Prostate gland (tissue), 2 donors: ENCODE measurements around the gene LHX6.

Source experiments
- CTCF ChIP-seq, 4 experiments: fragments of 200-600 bp in 2 of 4; fragments of 450-650 bp in 2 of 4; sonication (generic) in 2 of 4; IDR thresholded peaks; 1 replicate in 3 of 4; 2 replicates in 1 of 4; pipeline ENCODE4 v1.5.1; 2016 to 2019; ENCODE audit warnings: antibody characterized with exemption in 4 of 4, mild to moderate bottlenecking in 2 of 4, moderate library complexity in 2 of 4
- POLR2A ChIP-seq: fragments of 450-650 bp; IDR thresholded peaks from one replicate; pipeline ENCODE4 v1.6.1; 2016; ENCODE audit warnings: antibody characterized with exemption, mild to moderate bottlenecking
- POLR2AphosphoS5 ChIP-seq: sonication (generic); formaldehyde crosslinking; IDR thresholded peaks from one replicate; pipeline ENCODE4 v1.6.1; 2017; ENCODE audit warnings: antibody characterized with exemption

DNA sequence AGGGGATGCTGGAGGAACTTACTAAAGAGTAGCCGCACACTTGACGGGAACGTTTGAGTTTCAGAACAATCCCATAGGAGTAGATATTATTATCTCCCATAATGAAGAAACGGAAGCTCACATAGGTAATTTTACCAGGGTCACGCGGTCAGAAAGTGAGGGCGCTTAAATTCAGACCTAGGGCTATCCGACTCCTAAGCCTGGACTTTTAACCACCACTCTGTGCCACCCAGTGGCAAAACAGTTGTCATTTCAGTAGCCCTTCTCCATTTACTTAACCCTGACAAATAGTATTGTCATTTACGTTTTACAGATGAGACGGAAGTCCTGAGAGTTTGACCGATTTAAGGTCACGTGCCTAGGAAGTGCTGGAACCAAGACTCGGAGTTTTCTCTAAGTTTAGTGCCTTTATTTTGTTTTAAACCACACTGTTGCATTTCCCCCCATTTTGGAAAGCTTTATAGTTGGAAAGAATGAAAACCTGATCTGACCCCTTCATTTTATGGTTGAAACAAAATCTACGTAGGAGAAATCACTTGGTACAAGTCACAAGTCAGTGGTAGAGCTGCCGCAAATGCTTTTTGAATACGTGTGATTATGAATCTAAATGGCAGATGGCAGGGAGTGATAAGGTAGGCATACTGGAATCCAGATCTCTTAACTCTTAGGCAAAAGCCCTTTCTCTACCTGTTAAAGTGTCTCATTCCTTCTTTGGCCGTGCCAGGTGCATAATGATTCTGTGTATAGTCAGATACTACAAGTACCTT lies 36.6 kb upstream of the LHX6 start:
- TF ChIP-seq POLR2A, result no peak
- no peak for TF ChIP-seq POLR2AphosphoS5
- TF ChIP-seq CTCF (IDR thresholded peaks at IDR 0.05), result peak in 1 of 4 experiments; percentile 38
